Upper lobe of left lung (tissue), 4 donors: Measurements from ENCODE around the gene KAT7.

Experiments
- EP300 ChIP-seq, 4 donors: sonication (generic); formaldehyde crosslinking; IDR thresholded peaks; one replicate each; pipeline ENCODE4 v1.5.1; 2017; ENCODE audit warnings: antibody characterized with exemption in 4 of 4, control low read depth in 2 of 4
- POLR2A ChIP-seq, 4 donors: fragments of 450-650 bp; IDR thresholded peaks; one replicate each; pipeline ENCODE4 v1.5.1; 2016 to 2017; ENCODE audit warnings: antibody characterized with exemption in 4 of 4, mild to moderate bottlenecking in 2 of 4
- POLR2AphosphoS5 ChIP-seq, 2 donors: sonication (generic); formaldehyde crosslinking; IDR thresholded peaks; one replicate each; pipeline ENCODE4 v1.5.1; 2017; ENCODE audit warnings: antibody characterized with exemption in 2 of 2
- TF ChIP-seq, protein P1 (sequence below), 6 experiments: fragments of 450-650 bp in 4 of 6; fragments of 200-600 bp in 2 of 6; sonication (generic) in 2 of 6; IDR thresholded peaks; one replicate each; pipeline ENCODE4 v1.5.1; 2016 to 2019; ENCODE audit warnings: antibody characterized with exemption in 6 of 6

- TF ChIP-seq POLR2AphosphoS5 (IDR thresholded peaks at IDR 0.05) (no peak), POLR2A (IDR thresholded peaks at IDR 0.05) (no peak), EP300 (IDR thresholded peaks at IDR 0.05) (no peak)
- TF ChIP-seq, protein P1, sequence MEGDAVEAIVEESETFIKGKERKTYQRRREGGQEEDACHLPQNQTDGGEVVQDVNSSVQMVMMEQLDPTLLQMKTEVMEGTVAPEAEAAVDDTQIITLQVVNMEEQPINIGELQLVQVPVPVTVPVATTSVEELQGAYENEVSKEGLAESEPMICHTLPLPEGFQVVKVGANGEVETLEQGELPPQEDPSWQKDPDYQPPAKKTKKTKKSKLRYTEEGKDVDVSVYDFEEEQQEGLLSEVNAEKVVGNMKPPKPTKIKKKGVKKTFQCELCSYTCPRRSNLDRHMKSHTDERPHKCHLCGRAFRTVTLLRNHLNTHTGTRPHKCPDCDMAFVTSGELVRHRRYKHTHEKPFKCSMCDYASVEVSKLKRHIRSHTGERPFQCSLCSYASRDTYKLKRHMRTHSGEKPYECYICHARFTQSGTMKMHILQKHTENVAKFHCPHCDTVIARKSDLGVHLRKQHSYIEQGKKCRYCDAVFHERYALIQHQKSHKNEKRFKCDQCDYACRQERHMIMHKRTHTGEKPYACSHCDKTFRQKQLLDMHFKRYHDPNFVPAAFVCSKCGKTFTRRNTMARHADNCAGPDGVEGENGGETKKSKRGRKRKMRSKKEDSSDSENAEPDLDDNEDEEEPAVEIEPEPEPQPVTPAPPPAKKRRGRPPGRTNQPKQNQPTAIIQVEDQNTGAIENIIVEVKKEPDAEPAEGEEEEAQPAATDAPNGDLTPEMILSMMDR (IDR thresholded peaks at IDR 0.05), result no peak
Observed at GRCh38 chr17:49759203-49759602, 29.3 kb upstream of the KAT7 start.
